GM19023 (cell line): ENCODE measurements around the gene CCDC57.

Source experiments
- ATAC-seq: cut with Tn5 transposase; IDR thresholded peaks from one replicate; pipeline ENCODE4 v1.9.1; 2021; ENCODE audit warnings: mild to moderate bottlenecking, moderate library complexity; ENCODE audit not compliant: unreplicated experiment

CCDC57 gene

GRCh38 chr17:82246365-82247181, 33.9 kb upstream of the CCDC57 start:
- no peak for ATAC-seq

- no peak for ATAC-seq
These were observed 33.4 kb upstream of the CCDC57 start for GRCh38 chr17:82246040-82246364.

GRCh38 chr17:82245134-82246039, 32.7 kb upstream of the CCDC57 start:
- ATAC-seq, result no peak

GRCh38 chr17:82244413-82245133, 31.9 kb upstream of the CCDC57 start:
- no peak for ATAC-seq

- no peak for ATAC-seq
These were observed 31.2 kb upstream of the CCDC57 start for GRCh38 chr17:82243648-82244412.

GRCh38 chr17:82242977-82243647, 30.5 kb upstream of the CCDC57 start:
- no peak for ATAC-seq

GRCh38 chr17:82242698-82242976, 30.0 kb upstream of the CCDC57 start:
- no peak for ATAC-seq

- no peak for ATAC-seq
These were observed 29.5 kb upstream of the CCDC57 start for GRCh38 chr17:82241926-82242697.

GRCh38 chr17:82241183-82241925, 28.7 kb upstream of the CCDC57 start:
- no peak for ATAC-seq

- ATAC-seq, result no peak
These were observed 28.0 kb upstream of the CCDC57 start for GRCh38 chr17:82240506-82241182.

GRCh38 chr17:82239926-82240505, 27.4 kb upstream of the CCDC57 start:
- ATAC-seq, result no peak

- no peak for ATAC-seq
These were observed 26.8 kb upstream of the CCDC57 start for GRCh38 chr17:82239401-82239925.

- no peak for ATAC-seq
These were observed 26.0 kb upstream of the CCDC57 start for GRCh38 chr17:82238472-82239201.

- ATAC-seq, result no peak
These were observed 25.3 kb upstream of the CCDC57 start for GRCh38 chr17:82237746-82238471.

GRCh38 chr17:82237083-82237745, 24.6 kb upstream of the CCDC57 start:
- ATAC-seq, result no peak
